Gastrocnemius medialis (tissue), 4 donors: ENCODE measurements around the gene TBL1XR1. TPM values are rescaled to one million over a fixed set of nuclear protein-coding genes. Genes with fewer than 3 reads are reported as not detected.
"Not testable (repeated sequence)": the region's sequence is repeated elsewhere in the genome, so short reads cannot be mapped to it uniquely, and the experiment has no call there.

Experiments
- ATAC-seq, 2 donors: fragments of 150-250 bp; one replicate each; pipeline ENCODE4 v1.9.1; 2016
- DNase-seq, 2 donors: peaks; one replicate each; pipeline ENCODE4 v3.0.0-alpha.2; 2019
- H3K27ac ChIP-seq, 4 donors: fragments of 200-600 bp; sonication (generic); 1 replicate in 1 of 4; 2 replicates in 3 of 4; pipeline ENCODE4 v1.5.1; 2016 to 2018; ENCODE audit warnings: mild to moderate bottlenecking in 2 of 4, moderate library complexity in 1 of 4
- H3K27me3 ChIP-seq, 3 donors: fragments of 200-600 bp; sonication (generic) in 2 of 3; 1 replicate in 1 of 3; 2 replicates in 2 of 3; pipeline versions ENCODE4 v1.5.1 to v1.6.0; 2016 to 2019; ENCODE audit warnings: mild to moderate bottlenecking in 1 of 3, moderate library complexity in 1 of 3
- H3K36me3 ChIP-seq, 2 donors: fragments of 200-600 bp; sonication (generic) in 1 of 2; one replicate each; pipeline ENCODE4 v1.5.1; 2017 to 2018
- H3K4me1 ChIP-seq, 2 donors: fragments of 200-600 bp; sonication (generic) in 1 of 2; one replicate each; pipeline ENCODE4 v1.5.1; 2016 to 2017; ENCODE audit warnings: mild to moderate bottlenecking in 2 of 2
- H3K4me3 ChIP-seq, 4 donors: fragments of 200-600 bp; sonication (generic) in 3 of 4; 1 replicate in 1 of 4; 2 replicates in 3 of 4; pipeline ENCODE4 v1.5.1; 2016 to 2019; ENCODE audit warnings: mild to moderate bottlenecking in 2 of 4
- H3K9me3 ChIP-seq, 3 donors: fragments of 200-600 bp; sonication (generic) in 2 of 3; 1 replicate in 1 of 3; 2 replicates in 2 of 3; pipeline ENCODE4 v1.5.1; 2016 to 2019
- POLR2A ChIP-seq, 2 donors: fragments of 450-650 bp; IDR thresholded peaks; one replicate each; pipeline ENCODE4 v1.6.1; 2017; ENCODE audit warnings: antibody characterized with exemption in 2 of 2, mild to moderate bottlenecking in 2 of 2, moderate library complexity in 2 of 2
- in situ Hi-C, 4 donors: fragments of 200-750 bp; cut with MboI; loops; one replicate each; pipeline versions ENCODE4 v1.15.0 to v1.8.0; 2017; ENCODE audit warnings: low sequenced_read_pairs in 4 of 4
- intact Hi-C: fragments of 100-400 bp; cut with DNase I; formaldehyde crosslinking; loops from one replicate; pipeline ENCODE4 v1.15.1; 2023; ENCODE audit warnings: low total_unique reads
- total RNA-seq, 4 donors: library from RNA; depleted of rRNA; stranded (reverse); fragments of >200 nt; gene quantifications; one replicate each; pipeline versions ENCODE4 v1.1.0 to v1.2.3, GENCODE V29; 2016
- TF ChIP-seq, protein P1 (sequence below), 5 experiments: fragments of 450-650 bp in 3 of 5; fragments of 200-600 bp in 2 of 5; sonication (generic) in 2 of 5; IDR thresholded peaks in 4 of 5; conservative IDR thresholded peaks in 1 of 5; 1 replicate in 4 of 5; 2 replicates in 1 of 5; pipeline ENCODE4 v1.5.1; 2016 to 2019; ENCODE audit warnings: antibody characterized with exemption in 5 of 5, mild to moderate bottlenecking in 3 of 5, moderate library complexity in 3 of 5

Gene TBL1XR1
- total RNA-seq, 4 donors from 2014 or later = 35.9 to 77.8 (median 49.2) TPM

DNA sequence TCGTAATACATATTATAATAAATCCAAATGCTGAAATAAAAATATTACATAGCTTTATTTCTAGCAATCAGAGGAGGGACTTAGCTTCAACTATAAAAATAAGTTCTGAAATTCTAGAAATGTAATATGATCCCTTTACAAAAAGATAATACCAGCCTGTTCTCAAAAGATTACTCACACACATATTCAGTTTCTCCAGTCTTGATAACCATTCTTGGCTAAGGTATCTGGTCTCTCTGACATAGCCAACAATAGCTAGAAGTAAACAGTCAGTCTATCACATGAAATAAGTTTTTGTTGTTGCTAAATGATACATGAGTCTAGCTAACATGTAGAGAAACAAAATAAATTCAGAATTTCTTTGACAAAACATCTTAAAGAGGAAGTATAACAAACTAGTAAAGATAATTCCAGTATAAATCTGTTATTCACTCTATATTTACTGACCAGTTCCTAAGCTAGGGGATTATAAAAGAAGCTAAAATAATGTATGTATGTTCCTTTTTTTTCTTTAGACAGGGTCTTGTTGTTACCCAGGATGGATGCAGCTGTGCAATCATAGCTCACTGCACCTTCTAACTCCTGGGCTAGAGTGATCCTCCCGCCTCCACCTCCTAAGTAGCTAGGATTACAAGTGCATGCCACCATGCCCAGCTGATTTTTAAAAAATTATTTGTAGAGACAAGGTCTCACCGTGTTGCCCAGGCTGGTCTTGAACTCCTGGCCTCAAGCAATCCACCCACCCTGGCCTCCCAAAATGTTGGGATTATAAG is 170.6 kb downstream of the TBL1XR1 start:
- Histone ChIP-seq H3K9me3 (no peaks in the 10 kb centered on the region), H3K27me3 (no peaks in the 10 kb centered on the region), H3K36me3 (peaks cover 0 to 6% of the 10 kb centered on the region in 2 donors), H3K4me3 (no peak overlapping the region), H3K4me1 (peaks cover 6 to 23% of the 10 kb centered on the region in 2 donors), H3K27ac (peak overlapping the region in 3 of 4 donors; percentile 15 to 74 (median 35))
- intact Hi-C loops = no loop called here
- no peak for TF ChIP-seq POLR2A (IDR thresholded peaks at IDR 0.05)
- TF ChIP-seq, protein P1, sequence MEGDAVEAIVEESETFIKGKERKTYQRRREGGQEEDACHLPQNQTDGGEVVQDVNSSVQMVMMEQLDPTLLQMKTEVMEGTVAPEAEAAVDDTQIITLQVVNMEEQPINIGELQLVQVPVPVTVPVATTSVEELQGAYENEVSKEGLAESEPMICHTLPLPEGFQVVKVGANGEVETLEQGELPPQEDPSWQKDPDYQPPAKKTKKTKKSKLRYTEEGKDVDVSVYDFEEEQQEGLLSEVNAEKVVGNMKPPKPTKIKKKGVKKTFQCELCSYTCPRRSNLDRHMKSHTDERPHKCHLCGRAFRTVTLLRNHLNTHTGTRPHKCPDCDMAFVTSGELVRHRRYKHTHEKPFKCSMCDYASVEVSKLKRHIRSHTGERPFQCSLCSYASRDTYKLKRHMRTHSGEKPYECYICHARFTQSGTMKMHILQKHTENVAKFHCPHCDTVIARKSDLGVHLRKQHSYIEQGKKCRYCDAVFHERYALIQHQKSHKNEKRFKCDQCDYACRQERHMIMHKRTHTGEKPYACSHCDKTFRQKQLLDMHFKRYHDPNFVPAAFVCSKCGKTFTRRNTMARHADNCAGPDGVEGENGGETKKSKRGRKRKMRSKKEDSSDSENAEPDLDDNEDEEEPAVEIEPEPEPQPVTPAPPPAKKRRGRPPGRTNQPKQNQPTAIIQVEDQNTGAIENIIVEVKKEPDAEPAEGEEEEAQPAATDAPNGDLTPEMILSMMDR (IDR thresholded peaks at IDR 0.05 in 4 of 5, conservative IDR thresholded peaks at IDR 0.05 in 1 of 5) = no peak
- no peak for DNase-seq
- in situ Hi-C loops = loop anchor here in 3 of 4 donors (25.0 kb wide), 2 partner anchors 761 to 1361 kb away; no protein-coding TSS in a partner anchor
- ATAC-seq = peak; percentile 36 to 95

DNA sequence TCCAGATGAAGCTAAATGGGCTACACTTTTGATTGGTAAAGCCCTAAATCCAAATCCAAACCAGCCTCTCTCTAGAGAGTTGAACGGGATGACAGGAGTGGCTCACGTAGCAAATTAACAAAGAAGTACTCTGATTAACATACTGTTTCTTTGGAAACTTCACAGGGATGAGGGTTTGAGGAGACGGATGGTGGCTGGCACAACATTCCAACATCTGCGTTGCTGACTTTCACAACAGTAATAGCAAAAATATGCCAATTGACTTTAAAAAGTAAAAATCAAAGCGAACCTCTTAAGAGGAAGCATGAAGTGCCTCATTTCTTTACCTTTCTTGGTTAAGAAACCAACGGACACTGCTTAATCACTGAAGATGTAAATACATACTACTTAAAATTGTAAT is 181.4 kb downstream of the TBL1XR1 start:
- Histone ChIP-seq H3K9me3 (no peaks in the 10 kb centered on the region), H3K4me1 (no peaks in the 10 kb centered on the region), H3K27ac (no peak overlapping the region), H3K27me3 (no peaks in the 10 kb centered on the region), H3K4me3 (no peak overlapping the region), H3K36me3 (peaks cover 0 to 10% of the 10 kb centered on the region in 2 donors)
- intact Hi-C loops = no loop called here
- in situ Hi-C loops = no loop called here
- DNase-seq = no peak
- no peak for TF ChIP-seq POLR2A (IDR thresholded peaks at IDR 0.05)
- TF ChIP-seq, protein P1 (IDR thresholded peaks at IDR 0.05 in 4 of 5, conservative IDR thresholded peaks at IDR 0.05 in 1 of 5) = no peak
- no peak for ATAC-seq

DNA sequence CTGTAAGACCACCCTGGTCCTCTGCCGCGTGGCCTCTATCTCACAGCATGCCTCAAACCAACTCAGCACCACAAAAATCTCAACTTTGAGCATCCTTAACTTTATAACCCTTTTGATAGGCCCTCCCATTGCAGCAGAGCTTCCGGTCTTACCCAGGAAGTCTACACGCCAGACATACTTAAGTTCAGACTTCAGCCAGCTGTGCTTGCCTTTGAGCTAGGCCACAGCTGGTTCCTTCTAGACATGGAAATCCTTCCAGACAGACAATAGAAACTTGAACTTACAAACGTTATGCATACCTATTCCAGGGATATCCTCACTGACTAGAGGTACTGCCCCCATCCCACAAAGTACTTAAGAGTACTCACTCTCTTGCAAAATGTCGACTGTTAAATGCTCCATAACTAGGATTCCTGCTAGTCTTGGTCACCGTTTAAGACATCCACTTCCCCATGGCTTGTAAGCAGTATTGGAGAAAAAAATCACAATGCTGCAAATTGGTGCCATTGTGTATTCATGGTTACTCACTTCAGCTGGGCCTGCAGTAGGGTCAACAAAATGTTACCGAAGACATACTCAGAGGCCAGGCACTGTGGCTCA is 183.5 kb downstream of the TBL1XR1 start:
- in situ Hi-C loops (no loop called here), intact Hi-C loops (no loop called here)
- Histone ChIP-seq H3K36me3 (peaks cover 0 to 10% of the 10 kb centered on the region in 2 donors), H3K27me3 (no peaks in the 10 kb centered on the region), H3K9me3 (no peaks in the 10 kb centered on the region), H3K4me1 (no peaks in the 10 kb centered on the region), H3K4me3 (no peak overlapping the region), H3K27ac (no peak overlapping the region)
- ATAC-seq (no peak), DNase-seq (no peak)
- TF ChIP-seq, protein P1 (IDR thresholded peaks at IDR 0.05 in 4 of 5, conservative IDR thresholded peaks at IDR 0.05 in 1 of 5) = no peak
- no peak for TF ChIP-seq POLR2A (IDR thresholded peaks at IDR 0.05)

DNA sequence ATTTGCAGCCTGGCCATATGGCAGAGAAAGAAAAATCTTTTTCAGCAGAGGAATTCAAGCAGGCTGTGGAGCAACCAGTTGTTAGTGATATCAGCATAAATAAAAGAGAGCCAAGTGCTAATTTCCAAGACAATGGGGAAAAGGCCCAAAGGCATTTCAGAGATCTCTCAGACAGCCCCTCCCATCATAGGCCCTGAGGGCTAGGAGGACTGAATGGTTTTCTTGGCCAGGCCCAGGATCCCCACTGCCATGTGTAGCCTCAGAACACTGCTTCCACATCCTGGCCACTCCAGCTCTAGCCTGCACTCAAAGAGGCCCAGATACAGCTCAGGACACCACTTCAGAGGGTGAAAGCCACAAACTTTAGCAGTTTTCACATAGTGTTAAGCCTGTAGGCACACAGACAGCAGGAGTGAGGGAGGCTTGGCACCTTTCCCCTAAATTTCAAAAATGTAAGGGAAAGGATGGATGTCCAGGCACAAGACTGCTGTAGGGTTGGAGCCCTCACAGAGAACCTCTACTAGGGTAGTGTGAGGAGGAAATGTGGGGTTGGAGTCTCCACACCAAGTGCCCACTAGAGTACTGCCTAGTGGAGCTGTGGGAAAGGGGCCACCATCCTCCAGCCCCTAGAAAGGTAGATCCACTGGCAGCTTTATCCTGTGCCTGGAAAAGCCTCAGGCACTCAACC is 191.4 kb downstream of the TBL1XR1 start:
- ATAC-seq = no peak
- intact Hi-C loops = no loop called here

DNA sequence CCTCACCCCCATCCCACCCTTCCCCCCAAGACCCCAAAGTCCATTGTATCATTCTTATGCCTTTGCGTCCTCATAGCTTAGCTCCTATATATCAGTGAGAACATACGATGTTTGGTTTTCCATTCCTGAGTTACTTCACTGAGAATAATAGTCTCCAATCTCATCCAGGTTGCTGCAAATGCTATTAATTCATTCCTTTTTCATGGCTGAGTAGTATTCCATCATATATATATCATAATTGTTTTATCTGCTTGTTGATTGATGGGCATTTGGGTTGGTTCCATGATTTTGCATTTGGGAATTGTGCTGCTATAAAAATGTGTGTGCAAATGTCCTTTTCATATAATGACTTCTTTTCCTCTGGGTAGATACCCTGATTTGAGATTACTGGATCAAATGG is 197.1 kb downstream of the TBL1XR1 start:
- H3K27me3 ChIP-seq, intact Hi-C loops, ATAC-seq, in situ Hi-C loops, H3K36me3 ChIP-seq, H3K4me1 ChIP-seq, H3K9me3 ChIP-seq, H3K4me3 ChIP-seq, DNase-seq, H3K27ac ChIP-seq: not testable (repeated sequence)

More for the DNA sequence above, 191.4 kb downstream of the TBL1XR1 start:
- in situ Hi-C loops = no loop called here
- Histone ChIP-seq H3K27me3 (no peaks in the 10 kb centered on the region), H3K27ac (no peak overlapping the region), H3K4me3 (no peak overlapping the region), H3K36me3 (no peaks in the 10 kb centered on the region), H3K9me3 (no peaks in the 10 kb centered on the region), H3K4me1 (no peaks in the 10 kb centered on the region)
- TF ChIP-seq, protein P1 (IDR thresholded peaks at IDR 0.05 in 4 of 5, conservative IDR thresholded peaks at IDR 0.05 in 1 of 5) = no peak
- TF ChIP-seq POLR2A (IDR thresholded peaks at IDR 0.05) = no peak
- DNase-seq = no peak
